SK-N-SH treated with all-trans-retinoic acid at 6 μM for 48 hours (cell line): ENCODE data around the gene ZCCHC14.

Source experiments
- CSDC2 ChIP-seq: fragments of 250-450 bp; sonication (Bioruptor Pico); IDR thresholded peaks from 2 replicates; pipeline ENCODE4 v1.5.0; 2020; ENCODE audit warnings: mild to moderate bottlenecking, moderate library complexity
- PPARA ChIP-seq: fragments of 250-450 bp; sonication (Bioruptor Pico); IDR thresholded peaks from 2 replicates; pipeline ENCODE4 v1.5.0; 2020; ENCODE audit warnings: mild to moderate bottlenecking, borderline replicate concordance
- TOX ChIP-seq: fragments of 250-450 bp; sonication (Bioruptor Pico); IDR thresholded peaks from 2 replicates; pipeline ENCODE4 v1.8.0; 2021; ENCODE audit warnings: mild to moderate bottlenecking, moderate library complexity, borderline replicate concordance
- TF ChIP-seq, protein P1 (sequence below): fragments of 250-450 bp; sonication (Bioruptor Pico); IDR thresholded peaks from 2 replicates; pipeline ENCODE4 v1.8.0; 2021; ENCODE audit warnings: low read depth, mild to moderate bottlenecking, moderate library complexity, borderline replicate concordance

DNA sequence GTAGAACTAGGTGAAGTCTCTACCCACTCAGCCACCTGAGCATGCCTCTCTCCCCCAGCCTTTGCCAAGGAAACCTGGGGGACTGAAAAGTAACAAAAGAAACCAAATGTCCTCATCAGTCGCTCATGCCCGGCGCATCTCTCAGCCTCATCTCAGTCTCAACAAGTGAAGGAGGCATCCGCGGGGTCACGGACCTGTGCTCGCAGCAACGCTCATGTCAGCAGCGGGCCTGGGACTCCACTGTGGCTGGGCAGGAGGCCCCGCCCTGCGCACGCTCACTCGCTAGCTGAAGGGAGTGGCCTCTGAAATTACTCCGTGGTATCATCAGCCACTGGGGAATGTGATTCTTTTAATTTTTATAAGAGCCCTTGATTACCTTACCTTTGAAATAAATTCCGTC lies 69.4 kb downstream of the ZCCHC14 start:
- TF ChIP-seq PPARA (CRISPR knock-in tag) (no peak), CSDC2 (CRISPR knock-in tag) (no peak), TOX (CRISPR knock-in tag) (no peak)
- TF ChIP-seq, protein P1, sequence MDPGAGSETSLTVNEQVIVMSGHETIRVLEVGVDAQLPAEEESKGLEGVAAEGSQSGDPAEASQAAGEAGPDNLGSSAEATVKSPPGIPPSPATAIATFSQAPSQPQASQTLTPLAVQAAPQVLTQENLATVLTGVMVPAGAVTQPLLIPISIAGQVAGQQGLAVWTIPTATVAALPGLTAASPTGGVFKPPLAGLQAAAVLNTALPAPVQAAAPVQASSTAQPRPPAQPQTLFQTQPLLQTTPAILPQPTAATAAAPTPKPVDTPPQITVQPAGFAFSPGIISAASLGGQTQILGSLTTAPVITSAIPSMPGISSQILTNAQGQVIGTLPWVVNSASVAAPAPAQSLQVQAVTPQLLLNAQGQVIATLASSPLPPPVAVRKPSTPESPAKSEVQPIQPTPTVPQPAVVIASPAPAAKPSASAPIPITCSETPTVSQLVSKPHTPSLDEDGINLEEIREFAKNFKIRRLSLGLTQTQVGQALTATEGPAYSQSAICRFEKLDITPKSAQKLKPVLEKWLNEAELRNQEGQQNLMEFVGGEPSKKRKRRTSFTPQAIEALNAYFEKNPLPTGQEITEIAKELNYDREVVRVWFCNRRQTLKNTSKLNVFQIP (CRISPR knock-in tag): no peak
